Measurements from ENCODE around the gene MSL2. TPM values are rescaled to one million over a fixed set of nuclear protein-coding genes. Genes with fewer than 3 reads are reported as not detected.
A peak's percentile ranks its signal among the peaks of the same experiment; 100 is the strongest.

The MSL2 gene
- polyA plus RNA-seq, 1 experiment: 9.1 TPM

- TF ChIP-seq CTCF (IDR thresholded peaks at IDR 0.05; ENCODE audit: low read depth, low read length): no peak
- Histone ChIP-seq H3K27me3 (ENCODE audit: control insufficient read depth, insufficient read depth, low read length) (no peaks in the 10 kb centered on the region), H3K9me3 (ENCODE audit: control insufficient read depth, insufficient read depth, low read length) (no peaks in the 10 kb centered on the region), H3K4me3 (ENCODE audit: low read depth, low read length) (no peak overlapping the region), H3K27ac (ENCODE audit: low read depth, low read length) (peak overlapping the region; percentile 58)
- ChIA-PET POLR2A (no interaction called here), CTCF (no interaction called here)
- peak; percentile 43 for DNase-seq (ENCODE audit: low read depth, low spot score)
Observed at GRCh38 chr3:136142592-136142991, 53.5 kb downstream of the MSL2 start.

GRCh38 chr3:136141891-136142290 is 54.2 kb downstream of the MSL2 start:
- no peaks in the 10 kb centered on the region for H3K27me3 ChIP-seq (ENCODE audit: control insufficient read depth, insufficient read depth, low read length)
- no peak for TF ChIP-seq CTCF (IDR thresholded peaks at IDR 0.05; ENCODE audit: low read depth, low read length)
- CTCF ChIA-PET: no interaction called here
- POLR2A ChIA-PET: interaction anchor here (0.6 kb wide), 1 partner anchor 40 kb away, joined by 6 read pairs; no protein-coding TSS in a partner anchor
- no peaks in the 10 kb centered on the region for H3K9me3 ChIP-seq (ENCODE audit: control insufficient read depth, insufficient read depth, low read length)
- no peak overlapping the region for H3K4me3 ChIP-seq (ENCODE audit: low read depth, low read length)
- H3K27ac ChIP-seq (ENCODE audit: low read depth, low read length): peak overlapping the region; percentile 58
- DNase-seq (ENCODE audit: low read depth, low spot score): no peak

GRCh38 chr3:136141291-136141785 is 54.8 kb downstream of the MSL2 start:
- H3K9me3 ChIP-seq (ENCODE audit: control insufficient read depth, insufficient read depth, low read length): no peaks in the 10 kb centered on the region
- DNase-seq (ENCODE audit: low read depth, low spot score): no peak
- POLR2A ChIA-PET: interaction anchor here (0.6 kb wide), 1 partner anchor 41 kb away, joined by 6 read pairs; no protein-coding TSS in a partner anchor
- CTCF ChIA-PET: no interaction called here
- TF ChIP-seq CTCF (IDR thresholded peaks at IDR 0.05; ENCODE audit: low read depth, low read length): no peak
- no peak overlapping the region for H3K4me3 ChIP-seq (ENCODE audit: low read depth, low read length)
- H3K27ac ChIP-seq (ENCODE audit: low read depth, low read length): no peak overlapping the region
- H3K27me3 ChIP-seq (ENCODE audit: control insufficient read depth, insufficient read depth, low read length): no peaks in the 10 kb centered on the region

- TF ChIP-seq CTCF (IDR thresholded peaks at IDR 0.05; ENCODE audit: low read depth, low read length): no peak
- Histone ChIP-seq H3K27me3 (ENCODE audit: control insufficient read depth, insufficient read depth, low read length) (no peaks in the 10 kb centered on the region), H3K4me3 (ENCODE audit: low read depth, low read length) (no peak overlapping the region), H3K27ac (ENCODE audit: low read depth, low read length) (no peak overlapping the region), H3K9me3 (ENCODE audit: control insufficient read depth, insufficient read depth, low read length) (no peaks in the 10 kb centered on the region)
- DNase-seq (ENCODE audit: low read depth, low spot score): no peak
- ChIA-PET POLR2A (interaction anchor here (0.8 kb wide), 1 partner anchor 60 kb away, joined by 3 read pairs; no protein-coding TSS in a partner anchor), CTCF (no interaction called here)
Observed at GRCh38 chr3:136136454-136136853, 59.7 kb downstream of the MSL2 start.

- no peaks in the 10 kb centered on the region for H3K27me3 ChIP-seq (ENCODE audit: control insufficient read depth, insufficient read depth, low read length)
- no peak overlapping the region for H3K4me3 ChIP-seq (ENCODE audit: low read depth, low read length)
- H3K27ac ChIP-seq (ENCODE audit: low read depth, low read length): no peak overlapping the region
- H3K9me3 ChIP-seq (ENCODE audit: control insufficient read depth, insufficient read depth, low read length): no peaks in the 10 kb centered on the region
- DNase-seq (ENCODE audit: low read depth, low spot score): no peak
- ChIA-PET CTCF (no interaction called here), POLR2A (no interaction called here)
- TF ChIP-seq CTCF (IDR thresholded peaks at IDR 0.05; ENCODE audit: low read depth, low read length): no peak
Observed at GRCh38 chr3:136135039-136135802, 60.9 kb downstream of the MSL2 start.
